GM18870 (cell line): ENCODE results near the gene TECRL.

Experiments
- ATAC-seq: cut with Tn5 transposase; IDR thresholded peaks from one replicate; pipeline ENCODE4 v1.9.1; 2021; ENCODE audit warnings: moderate library complexity; ENCODE audit not compliant: unreplicated experiment

The TECRL gene, protein sequence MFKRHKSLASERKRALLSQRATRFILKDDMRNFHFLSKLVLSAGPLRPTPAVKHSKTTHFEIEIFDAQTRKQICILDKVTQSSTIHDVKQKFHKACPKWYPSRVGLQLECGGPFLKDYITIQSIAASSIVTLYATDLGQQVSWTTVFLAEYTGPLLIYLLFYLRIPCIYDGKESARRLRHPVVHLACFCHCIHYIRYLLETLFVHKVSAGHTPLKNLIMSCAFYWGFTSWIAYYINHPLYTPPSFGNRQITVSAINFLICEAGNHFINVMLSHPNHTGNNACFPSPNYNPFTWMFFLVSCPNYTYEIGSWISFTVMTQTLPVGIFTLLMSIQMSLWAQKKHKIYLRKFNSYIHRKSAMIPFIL

DNA sequence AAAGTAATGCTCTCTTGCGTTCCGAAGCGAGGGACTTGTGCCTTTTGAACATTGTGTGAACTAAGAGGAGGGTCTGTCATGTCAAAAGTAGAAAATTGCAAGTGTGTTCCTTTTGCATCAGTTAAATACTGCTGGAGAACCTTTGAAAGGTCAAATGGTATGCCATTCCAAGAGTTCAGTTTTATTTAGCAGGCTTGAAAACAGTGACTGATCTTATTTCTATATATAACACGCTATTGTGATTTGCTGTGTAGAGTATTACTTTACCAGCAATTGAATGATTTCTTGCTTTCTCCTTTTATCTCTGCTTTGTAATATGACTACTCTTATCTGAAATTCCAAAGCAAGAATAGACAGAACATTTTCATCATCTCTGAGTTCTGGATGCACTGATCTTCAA lies at the start of gene TECRL:
Gene TECRL (minus strand): TSS at position 151 of the 400 bp plus-strand sequence. CDS start 99 bp downstream, at position 52.
- ATAC-seq: no peak

DNA sequence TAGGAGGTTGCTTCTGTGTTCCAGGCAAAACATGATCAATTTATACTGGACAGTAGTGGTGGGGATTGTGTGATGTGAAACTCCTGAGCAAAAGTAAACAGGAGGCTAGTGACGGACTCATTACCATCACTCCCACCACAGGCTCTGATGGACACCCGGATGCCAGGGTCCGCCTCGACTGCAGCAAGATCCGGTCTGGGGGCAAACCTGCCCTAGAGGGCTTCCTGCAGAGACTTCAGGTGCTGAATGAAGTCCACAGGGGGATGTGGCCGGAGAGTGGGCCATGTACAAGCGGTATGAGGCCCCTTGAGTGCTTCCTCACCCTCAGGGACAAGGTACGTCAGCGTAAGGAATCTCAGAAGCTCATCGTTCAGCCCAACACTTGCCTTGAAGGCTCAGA lies 23.4 kb upstream of the TECRL start:
- ATAC-seq: no peak

DNA sequence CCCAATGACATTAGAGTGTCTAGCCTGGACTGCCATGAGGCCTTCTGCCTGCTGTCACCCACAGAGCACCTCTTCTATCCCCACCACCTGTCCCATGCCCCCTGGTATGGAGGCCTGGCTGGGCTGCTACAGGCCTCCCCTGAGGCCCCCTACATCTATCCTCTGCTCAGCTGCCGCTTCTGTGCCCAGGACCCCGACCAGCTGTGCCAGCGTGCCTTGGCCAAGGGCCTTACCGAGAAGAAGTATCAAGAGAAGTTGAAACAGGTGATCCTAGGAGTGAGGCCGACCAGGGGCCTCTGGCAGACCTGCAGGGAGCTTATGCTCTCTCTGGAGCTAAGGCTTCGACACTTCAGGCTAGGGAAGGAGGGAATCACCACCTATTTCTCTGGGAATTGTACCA lies 21.7 kb upstream of the TECRL start:
- ATAC-seq: no peak

DNA sequence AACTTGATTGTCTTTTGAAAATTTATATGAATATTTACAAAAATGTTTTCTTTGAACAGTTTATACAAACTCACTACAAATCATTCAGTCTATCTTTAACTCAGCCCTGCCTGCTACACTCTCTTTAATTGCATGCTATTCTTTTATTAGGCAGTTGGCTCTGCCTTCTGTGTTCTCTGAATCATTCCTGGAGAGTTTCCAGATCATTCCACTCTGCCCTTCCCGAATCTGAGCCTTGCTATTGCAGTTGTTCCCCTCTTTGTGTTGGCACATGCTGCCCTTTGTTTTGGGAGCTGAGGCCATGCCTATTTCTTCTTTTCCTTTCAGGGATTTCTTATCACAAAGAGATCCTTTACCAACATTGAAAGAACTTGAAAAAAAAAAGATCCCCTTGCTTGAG lies 8.7 kb upstream of the TECRL start:
- ATAC-seq: no peak

DNA sequence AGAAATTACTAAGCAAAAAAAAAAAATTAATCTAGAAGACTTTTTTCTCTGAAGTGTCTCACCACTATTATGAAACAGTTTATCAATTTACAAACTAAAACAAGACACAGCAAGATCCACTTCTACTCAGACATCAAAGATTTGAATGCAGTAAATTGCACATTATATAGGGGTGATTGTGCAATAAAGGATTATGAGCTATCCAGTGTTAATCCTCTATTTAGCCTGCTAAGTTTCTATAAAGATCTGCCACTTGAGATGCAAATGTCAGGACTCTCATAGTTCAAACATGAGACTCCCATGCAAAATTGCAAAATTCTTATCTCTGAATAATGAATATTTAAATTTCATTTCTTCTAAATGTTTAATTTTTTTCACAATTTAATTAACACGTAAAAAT lies 2.2 kb downstream of the TECRL start:
- ATAC-seq: no peak

DNA sequence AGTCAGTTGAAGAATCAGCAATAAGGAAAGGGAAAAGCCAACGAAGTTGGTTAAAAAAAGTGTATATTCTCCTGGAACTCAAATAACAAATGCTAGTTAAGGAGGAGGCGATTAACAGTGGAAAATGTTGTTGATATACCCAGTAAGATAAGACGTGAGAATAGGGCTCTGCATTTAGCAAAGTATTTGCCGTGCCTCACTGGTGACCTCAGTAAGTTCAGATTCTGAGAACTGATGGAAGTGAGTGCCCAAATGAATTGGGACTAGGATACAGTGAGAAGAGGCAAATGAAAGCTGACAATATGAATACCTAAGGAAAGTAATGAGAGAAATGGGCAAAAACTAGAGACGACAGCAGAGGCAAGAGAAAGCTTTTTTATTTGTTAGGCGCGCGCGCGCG lies 3.5 kb downstream of the TECRL start:
- ATAC-seq: no peak

DNA sequence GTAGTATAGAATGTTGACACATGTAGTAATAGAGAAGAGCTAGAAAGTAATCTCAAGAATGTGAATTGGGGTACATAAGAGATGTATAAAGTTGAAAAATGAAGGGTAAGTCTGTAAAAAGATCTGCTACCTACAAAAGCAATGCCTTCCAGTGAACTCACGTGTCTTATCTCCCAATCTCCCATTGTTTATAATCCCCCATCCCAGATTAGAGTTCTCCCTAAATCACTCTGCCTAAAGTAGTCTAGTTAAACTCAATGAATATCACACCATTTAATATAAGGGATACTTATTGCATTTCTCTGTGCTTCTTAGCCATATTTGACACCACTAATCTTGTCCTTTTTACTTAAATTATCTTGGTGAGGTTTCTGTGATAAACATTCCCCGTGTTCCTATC lies 6.6 kb downstream of the TECRL start:
- no peak for ATAC-seq

DNA sequence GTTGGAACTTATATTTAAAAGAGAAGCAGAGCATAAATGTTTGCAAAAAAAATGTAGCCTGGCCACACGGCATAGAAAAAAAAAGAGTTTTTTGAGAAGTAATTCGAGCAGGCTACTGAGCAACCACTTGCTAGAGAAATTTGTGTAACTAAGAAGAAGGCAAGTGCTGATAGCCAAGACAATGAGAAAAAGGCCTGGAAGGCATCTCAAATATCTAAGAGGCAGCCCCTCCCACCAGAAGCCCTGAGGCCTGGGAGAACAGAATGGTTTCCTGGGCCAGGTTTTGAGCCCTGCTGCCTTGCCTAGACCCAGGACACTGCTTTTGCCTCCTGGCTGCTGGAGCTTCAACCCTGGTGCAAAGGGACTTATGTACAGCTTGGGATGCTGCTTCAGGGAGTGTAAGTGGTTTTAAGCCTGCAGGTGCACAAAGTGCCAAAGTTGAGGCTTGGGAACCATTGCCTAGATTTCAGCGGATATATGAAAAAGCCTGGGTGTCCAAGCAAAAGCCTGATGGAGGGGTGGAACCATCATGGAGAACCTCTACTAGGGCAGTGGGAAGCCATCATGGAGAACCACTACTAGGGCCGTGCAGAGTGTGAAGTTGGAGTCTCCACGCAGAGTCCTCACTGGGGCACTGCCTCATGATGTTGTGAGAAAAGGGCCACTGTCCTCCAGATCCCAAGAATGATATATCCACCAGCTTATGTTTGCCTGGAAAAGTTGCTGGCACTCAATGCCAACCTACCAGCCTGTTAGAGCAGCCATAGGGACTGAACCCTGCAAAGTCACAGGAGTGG lies 9.7 kb downstream of the TECRL start:
- ATAC-seq: no peak

DNA sequence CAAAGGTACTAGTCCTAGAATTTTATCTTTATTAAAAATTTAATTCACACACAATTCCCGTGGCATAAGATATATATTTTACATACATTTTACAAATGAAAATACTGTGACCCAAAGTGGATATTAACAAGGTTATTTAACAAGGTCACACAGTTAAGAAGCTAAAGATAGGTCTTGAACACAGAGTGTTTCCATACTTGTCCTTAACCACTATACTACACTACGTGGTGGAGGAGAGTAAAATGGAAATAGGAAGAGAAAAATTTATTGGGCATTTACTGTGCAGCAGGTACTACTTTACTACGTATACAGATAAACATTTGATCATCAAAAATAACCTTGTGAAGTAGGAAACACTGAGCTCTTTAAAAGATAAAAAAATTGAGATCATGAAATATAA lies 14.8 kb downstream of the TECRL start:
- ATAC-seq: no peak

DNA sequence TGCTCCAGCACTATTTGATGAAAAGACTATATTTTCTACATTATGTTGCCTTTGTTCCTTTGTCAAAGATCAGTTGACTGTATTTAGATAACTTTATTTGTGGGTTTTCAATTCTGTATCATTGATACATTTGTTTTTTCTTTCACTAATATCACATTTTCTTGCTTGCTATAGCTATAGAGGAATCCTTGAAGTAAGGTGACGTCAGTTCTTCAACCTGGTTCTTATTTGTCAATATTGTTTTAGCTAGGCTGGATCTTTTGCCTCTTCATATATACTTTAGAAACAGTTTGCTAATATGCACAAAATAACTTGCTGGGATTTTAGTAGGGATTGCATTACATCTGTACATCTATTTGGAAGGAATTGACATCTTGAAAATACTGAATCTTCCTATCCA lies 21.0 kb downstream of the TECRL start:
- ATAC-seq: no peak

DNA sequence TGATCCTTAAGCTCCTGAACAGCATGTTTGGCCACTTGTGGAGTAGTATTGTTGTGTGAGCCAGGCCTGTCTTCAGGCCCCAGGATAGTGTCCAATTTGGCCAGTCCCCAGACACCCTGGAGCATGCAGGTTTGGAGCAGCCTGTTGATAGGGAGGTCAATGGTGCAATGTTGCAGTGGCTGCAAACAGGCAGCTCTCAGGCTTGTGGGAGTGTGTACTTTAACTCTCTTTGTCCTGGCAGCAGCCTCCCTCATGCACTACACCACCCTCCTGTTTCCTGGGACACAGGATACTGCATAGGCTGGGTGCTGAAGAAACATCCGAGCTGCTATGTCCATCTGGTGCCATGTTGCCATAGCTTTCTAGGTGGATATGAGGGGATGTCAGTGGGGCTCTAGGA lies 24.0 kb downstream of the TECRL start:
- ATAC-seq: no peak

DNA sequence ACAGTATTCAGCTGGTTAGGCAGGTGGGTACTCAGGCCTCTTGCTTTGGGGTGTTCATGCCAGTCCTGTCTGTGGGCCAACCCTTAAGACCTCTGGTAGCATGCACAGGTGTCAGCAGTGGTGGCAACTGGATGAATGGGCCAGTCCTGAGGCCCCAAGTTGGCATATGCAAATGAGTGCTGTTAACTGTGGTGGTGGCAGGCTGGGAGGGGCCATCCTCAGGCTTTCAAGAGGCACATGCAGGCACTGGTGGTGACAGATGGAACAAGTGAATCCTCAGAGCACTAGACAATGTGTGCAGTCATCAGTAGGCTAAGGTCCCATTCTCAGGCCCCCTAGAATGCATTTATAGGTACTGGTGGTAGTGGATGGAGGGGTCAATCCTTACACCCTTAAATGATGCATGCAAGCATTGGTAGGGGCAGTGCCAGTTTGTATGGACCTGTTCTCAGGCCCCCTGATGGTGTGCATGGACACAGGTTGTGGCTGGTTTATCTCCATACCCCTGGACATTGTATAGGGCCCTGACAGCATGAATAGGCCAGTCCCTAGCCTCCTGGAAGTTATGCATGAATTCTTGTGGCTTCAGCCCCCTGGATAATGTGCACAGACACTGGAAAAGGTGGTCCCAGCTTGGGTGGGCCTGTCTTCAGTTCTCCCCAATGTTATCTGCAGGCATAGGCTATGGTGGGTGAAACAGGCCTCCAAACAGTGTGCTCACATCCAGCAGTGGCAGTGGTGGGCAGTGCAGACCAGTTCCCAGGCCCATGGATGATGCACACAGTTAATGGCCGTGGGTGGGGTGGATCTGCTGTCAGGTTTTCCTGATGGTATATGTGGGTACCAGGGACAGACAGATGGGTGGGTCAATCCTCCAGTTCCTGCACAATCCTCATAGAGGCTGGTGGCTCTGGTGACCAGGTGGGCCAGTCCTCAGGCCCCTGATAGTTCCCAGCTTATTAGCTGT lies 24.7 kb downstream of the TECRL start:
- no peak for ATAC-seq

DNA sequence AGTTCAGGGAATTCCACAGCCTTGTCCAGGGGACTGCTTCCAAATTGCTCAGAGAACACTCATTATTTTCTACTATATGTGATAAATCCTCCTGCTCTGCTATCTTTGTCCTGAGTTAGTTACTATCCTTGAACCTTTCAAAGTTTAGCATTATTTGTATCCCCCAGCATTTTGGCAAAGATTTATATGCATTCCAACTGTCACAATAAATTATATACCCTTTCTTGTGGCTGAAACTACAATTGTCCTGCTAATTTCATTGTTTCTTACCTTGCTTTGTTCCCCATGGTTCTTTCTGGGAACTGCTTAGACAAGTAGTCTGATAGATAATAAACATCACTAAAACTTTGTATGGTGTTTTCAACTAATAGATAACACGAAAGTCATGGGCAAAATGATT lies 40.5 kb downstream of the TECRL start:
- ATAC-seq: no peak

DNA sequence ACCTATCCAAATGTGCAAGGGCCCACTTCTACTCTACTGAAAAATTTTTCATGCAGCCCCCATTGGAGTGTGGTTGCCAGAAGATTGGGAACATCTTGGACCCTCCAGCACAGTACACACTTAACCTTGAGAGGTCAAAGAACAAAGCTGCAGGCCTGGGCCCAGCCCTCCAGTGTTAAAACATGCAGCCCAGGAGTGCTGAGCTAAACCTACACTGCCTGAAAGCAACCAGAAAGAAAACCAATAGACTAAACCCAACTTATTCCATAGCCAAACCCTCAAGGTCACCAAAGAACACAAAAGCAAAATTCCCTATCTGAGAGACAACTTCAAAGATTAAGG lies 47.9 kb downstream of the TECRL start:
- ATAC-seq: no peak

DNA sequence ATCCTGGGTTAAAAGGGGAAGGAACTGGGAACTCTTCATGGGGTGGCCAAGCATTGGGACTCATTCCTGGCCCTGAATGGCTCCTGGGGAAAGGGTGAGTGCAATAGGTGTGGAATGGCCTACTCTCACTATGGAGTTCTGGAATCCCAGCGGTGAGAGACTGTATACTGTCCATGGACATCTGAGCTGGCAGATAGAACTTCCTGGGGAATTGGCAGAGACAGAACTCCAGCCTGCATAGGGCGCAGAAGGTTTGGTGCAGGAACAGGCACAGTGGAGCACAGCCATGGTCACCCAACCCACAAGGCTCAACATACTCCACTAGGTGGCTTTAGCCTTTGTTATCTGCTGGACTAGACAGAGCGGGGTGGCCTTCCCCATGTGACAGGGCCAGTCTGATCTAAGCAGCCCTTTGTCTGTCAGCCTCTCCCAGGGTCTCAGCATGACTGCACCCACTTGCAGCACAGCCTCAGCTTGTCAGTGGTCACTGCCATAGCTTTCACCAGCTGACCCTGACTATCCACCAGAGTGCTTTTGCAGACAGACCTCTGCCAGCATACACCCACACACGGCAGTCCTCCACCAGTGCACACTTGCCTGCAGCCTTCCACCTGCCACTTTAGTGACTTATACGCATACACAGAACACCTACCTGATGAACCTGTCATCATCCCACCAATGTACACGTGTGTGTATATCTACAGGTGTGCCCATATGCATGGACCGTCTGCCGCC lies 48.4 kb downstream of the TECRL start:
- no peak for ATAC-seq

DNA sequence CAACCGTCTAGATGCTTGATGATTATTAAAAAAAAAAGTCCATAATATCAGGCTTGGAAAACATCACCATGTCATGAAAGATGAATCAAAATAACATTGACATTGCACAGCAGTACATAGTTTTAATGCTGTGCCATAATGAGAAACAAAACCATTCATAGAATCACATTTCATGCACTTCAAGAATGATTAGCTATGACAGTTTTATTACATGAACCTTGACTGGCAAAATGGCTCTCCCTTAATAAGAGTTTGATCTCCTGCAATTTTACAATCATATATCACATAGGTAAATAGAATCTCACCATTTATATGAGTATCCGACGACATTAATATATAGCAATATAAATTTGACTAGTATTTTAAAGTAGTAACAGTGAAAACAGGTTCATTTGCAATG lies 49.8 kb downstream of the TECRL start:
- ATAC-seq: no peak

DNA sequence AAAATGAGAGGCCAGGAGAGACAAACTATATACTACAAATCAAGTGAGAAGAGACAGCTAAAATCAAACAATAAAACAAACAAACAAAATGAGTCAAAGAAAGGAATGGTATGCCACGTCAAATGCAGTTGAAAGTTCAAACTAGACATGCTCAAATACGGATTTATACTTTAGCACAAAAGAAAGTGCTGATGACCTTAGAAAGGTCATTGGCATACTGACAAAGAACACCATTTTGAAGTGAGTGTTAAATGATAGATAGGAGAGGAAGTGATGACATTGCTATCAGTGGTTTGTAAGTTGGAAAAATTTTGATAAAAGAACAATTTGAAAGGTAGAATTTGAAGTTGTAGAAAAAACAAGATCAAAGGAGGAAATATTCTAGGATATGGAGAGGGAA lies 55.3 kb downstream of the TECRL start:
- no peak for ATAC-seq

DNA sequence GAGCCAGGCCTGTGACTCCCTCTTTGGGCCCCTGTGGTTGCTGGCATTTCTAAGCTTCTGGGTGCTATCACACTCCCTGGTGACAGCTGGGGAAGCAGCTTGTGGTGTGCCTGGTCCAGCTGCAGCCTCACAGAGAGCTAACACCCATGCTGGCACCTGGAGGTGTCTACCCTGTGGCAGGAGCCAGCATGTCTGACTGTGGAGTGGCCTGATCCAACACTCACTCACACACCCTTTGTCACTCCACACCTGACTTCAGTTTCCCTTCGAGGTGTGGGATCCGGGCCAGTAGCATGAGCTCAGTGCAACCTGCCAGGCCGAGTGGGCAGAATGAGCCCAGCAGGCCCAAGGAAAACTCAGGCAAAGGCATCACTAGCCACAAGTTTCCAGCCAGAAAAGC lies 67.5 kb downstream of the TECRL start:
- ATAC-seq: no peak

DNA sequence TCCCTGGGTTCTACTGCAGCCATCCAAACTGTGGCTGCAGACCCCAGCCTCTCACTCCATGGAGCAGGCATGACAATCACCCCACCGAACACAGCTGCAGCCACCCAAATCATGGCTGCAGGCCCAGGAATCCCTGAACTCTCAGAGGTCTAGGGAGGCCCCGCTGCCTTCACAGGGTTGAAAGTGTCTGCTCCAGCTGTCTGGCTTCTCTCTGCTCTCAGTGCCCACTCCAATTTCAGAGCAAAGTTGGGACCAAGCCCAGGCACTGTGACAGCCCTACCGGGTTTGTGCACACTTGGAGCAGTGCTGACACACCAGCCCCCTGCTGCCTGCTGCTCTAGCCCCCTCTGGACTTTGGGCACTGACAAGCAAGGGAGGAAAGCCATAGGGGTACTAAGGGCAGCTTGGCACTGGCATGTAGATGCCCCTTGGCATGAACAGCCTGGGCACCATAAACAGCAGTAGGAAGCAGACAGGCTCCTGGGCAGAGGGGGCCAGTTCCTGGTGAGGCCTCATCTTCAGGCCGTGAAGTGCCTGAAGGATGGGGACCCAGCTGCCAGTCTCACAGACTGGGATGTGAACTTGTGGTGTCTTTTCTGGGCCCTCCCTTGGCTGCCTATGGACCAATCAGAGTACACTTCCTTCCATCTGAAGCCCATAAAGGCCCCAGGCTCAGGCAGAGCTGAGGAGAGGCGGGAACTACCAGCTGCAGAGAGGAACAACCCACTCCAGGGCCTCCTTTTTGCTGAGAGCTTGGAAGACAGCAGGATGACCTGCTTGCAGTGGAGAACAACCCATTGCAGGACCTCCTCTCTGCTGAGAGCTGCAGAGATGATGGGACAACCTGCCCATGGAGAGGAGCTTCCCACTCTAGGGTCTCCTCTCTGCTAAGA lies 68.8 kb downstream of the TECRL start:
- no peak for ATAC-seq

DNA sequence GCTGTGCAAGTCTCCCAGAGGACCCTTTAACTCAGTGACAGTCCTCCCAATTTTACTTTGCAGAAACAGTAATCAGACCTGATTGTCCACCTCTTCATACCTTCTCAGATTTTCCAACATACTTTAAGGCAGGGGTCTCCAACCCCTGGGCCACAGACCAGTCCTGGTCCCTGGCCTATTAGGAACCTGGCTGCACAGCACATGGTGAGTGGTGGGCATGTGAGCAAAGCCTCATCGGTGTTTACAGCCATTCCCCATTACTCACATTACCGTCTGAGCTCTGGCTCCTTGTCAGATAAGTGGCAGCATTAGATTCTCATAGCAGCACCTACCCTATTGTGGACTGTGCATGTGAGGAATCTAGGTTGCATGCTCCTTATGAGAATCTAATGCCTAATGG lies 74.3 kb downstream of the TECRL start:
- ATAC-seq: no peak
